GM18502 (cell line): ENCODE results near the gene SLC6A7.

Source experiments
- ATAC-seq: cut with Tn5 transposase; IDR thresholded peaks from one replicate; pipeline ENCODE4 v1.9.1; 2021; ENCODE audit warnings: mild to moderate bottlenecking; ENCODE audit not compliant: unreplicated experiment, poor library complexity

The SLC6A7 gene

GRCh38 chr5:150254774-150255173 lies 64.9 kb downstream of the SLC6A7 start:
- ATAC-seq = no peak

GRCh38 chr5:150255659-150256409 lies 66.0 kb downstream of the SLC6A7 start:
- no peak for ATAC-seq

GRCh38 chr5:150256410-150257064 lies 66.7 kb downstream of the SLC6A7 start:
- ATAC-seq = no peak

- no peak for ATAC-seq
Measured at GRCh38 chr5:150257424-150257823, 67.6 kb downstream of the SLC6A7 start.

GRCh38 chr5:150258130-150258529 lies 68.3 kb downstream of the SLC6A7 start:
- ATAC-seq = no peak
